B cell (primary cell): ENCODE data around the gene HARS2. TPM values are rescaled to one million over a fixed set of nuclear protein-coding genes. Genes with fewer than 3 reads are reported as not detected.

Source experiments
- ATAC-seq: fragments of 200-7000 bp; cut with Tn5 transposase; one replicate; pipeline ENCODE4 v1.10.0; 2021; ENCODE audit warnings: low read depth, mild to moderate bottlenecking, moderate number of reproducible peaks, moderate library complexity
- CTCF ChIA-PET: fragments of 350-600 bp; sonication (Branson Sonifier 250); formaldehyde crosslinking; loops from one replicate; lab custom pipeline; 2021; ENCODE audit warnings: antibody characterized with exemption, inconsistent platforms; lab: Charles Lee
- POLR2A ChIA-PET: fragments of 350-600 bp; sonication (Branson Sonifier 250); formaldehyde crosslinking; loops from one replicate; lab custom pipeline; 2021; ENCODE audit warnings: antibody characterized with exemption; lab: Charles Lee
- DNase-seq: peaks from one replicate; pipeline ENCODE4 v3.0.0; 2013
- H2AFZ ChIP-seq: 2 replicates; pipeline ENCODE4 v1.6.1; 2012; ENCODE audit warnings: mild to moderate bottlenecking, low read depth, low read length; ENCODE audit not compliant: insufficient read depth, poor library complexity, severe bottlenecking
- H3K27ac ChIP-seq, 2 donors: 1 replicate in 1 of 2; 2 replicates in 1 of 2; pipeline ENCODE4 v1.5.1; 2012 to 2013; ENCODE audit warnings: low read length in 2 of 2, mild to moderate bottlenecking in 2 of 2, moderate library complexity in 1 of 2
- H3K27me3 ChIP-seq, 4 experiments: fragments of 200-600 bp in 1 of 4; sonication (generic) in 1 of 4; replicated peaks in 1 of 4; 1 replicate in 2 of 4; 2 replicates in 2 of 4; pipeline versions ENCODE4 v1.6.1 to v1.7.0; 2013 to 2016; ENCODE audit warnings: low read length in 3 of 4, mild to moderate bottlenecking in 2 of 4, mixed read lengths in 1 of 4, moderate library complexity in 1 of 4; ENCODE audit not compliant: insufficient read depth in 4 of 4, control insufficient read depth in 3 of 4; ENCODE audit errors: control extremely low read depth in 1 of 4
- H3K36me3 ChIP-seq, 2 experiments: replicated peaks in 1 of 2; 1 replicate in 1 of 2; 2 replicates in 1 of 2; pipeline versions ENCODE4 v1.6.1 to v1.7.1; 2013; ENCODE audit warnings: low read length in 1 of 2; ENCODE audit not compliant: insufficient read depth in 2 of 2, control insufficient read depth in 1 of 2; ENCODE audit errors: control extremely low read depth in 1 of 2, extremely low read depth in 1 of 2
- H3K4me1 ChIP-seq, 2 donors: fragments of 200-600 bp in 1 of 2; sonication (generic) in 1 of 2; 1 replicate in 1 of 2; 2 replicates in 1 of 2; pipeline versions ENCODE4 v1.5.1 to v1.6.1; 2013 to 2017; ENCODE audit warnings: low read length in 2 of 2; ENCODE audit not compliant: control insufficient read depth in 2 of 2, insufficient read depth in 2 of 2
- H3K4me2 ChIP-seq: replicated peaks from 2 replicates; pipeline ENCODE3; 2012; ENCODE audit warnings: mild to moderate bottlenecking, low read depth, low read length; ENCODE audit not compliant: poor library complexity, severe bottlenecking
- H3K4me3 ChIP-seq, 5 experiments: fragments of 200-600 bp in 1 of 5; sonication (generic) in 1 of 5; 1 replicate in 3 of 5; 2 replicates in 2 of 5; pipeline versions ENCODE4 v1.5.1 to v1.7.0; 2011 to 2016; ENCODE audit warnings: low read length in 4 of 5, mild to moderate bottlenecking in 4 of 5, low read depth in 2 of 5, control low read depth in 1 of 5, moderate library complexity in 1 of 5; ENCODE audit not compliant: insufficient read depth in 1 of 5; ENCODE audit errors: control extremely low read depth in 1 of 5, extremely low read depth in 1 of 5
- H3K79me2 ChIP-seq: fragments of 200-600 bp; sonication (generic); one replicate; pipeline ENCODE4 v1.6.0; 2016; ENCODE audit warnings: low read length; ENCODE audit not compliant: control insufficient read depth, insufficient read depth
- H3K9ac ChIP-seq: fragments of 200-600 bp; sonication (generic); 2 replicates; pipeline ENCODE4 v1.6.1; 2017; ENCODE audit warnings: mild to moderate bottlenecking, low read length, moderate library complexity
- H3K9me3 ChIP-seq, 3 donors: one replicate each; pipeline versions ENCODE4 v1.6.1 to v1.7.1; 2013; ENCODE audit warnings: low read length in 2 of 3; ENCODE audit not compliant: control insufficient read depth in 2 of 3, insufficient read depth in 1 of 3; ENCODE audit errors: control extremely low read depth in 1 of 3
- H4K20me1 ChIP-seq: 2 replicates; pipeline ENCODE4 v1.6.0; 2012; ENCODE audit warnings: mild to moderate bottlenecking, low read length; ENCODE audit not compliant: insufficient read depth, control insufficient read depth, poor library complexity, severe bottlenecking
- H3K27ac Mint-ChIP-seq: one replicate; pipeline ENCODE4 v1.8.0; 2021; ENCODE audit warnings: mixed read lengths
- H3K27me3 Mint-ChIP-seq: one replicate; pipeline ENCODE4 v1.8.0; 2021; ENCODE audit warnings: mixed read lengths
- H3K4me1 Mint-ChIP-seq: one replicate; pipeline ENCODE4 v1.8.0; 2021; ENCODE audit warnings: mixed read lengths
- H3K4me3 Mint-ChIP-seq: one replicate; pipeline ENCODE4 v1.8.0; 2021; ENCODE audit warnings: mixed read lengths
- H3K9me3 Mint-ChIP-seq: one replicate; pipeline ENCODE4 v1.8.0; 2022; ENCODE audit warnings: mixed read lengths; ENCODE audit not compliant: insufficient read depth
- EZH2 ChIP-seq: IDR thresholded peaks from 2 replicates; pipeline ENCODE4 v1.6.1; 2012; ENCODE audit warnings: borderline replicate concordance, low read depth, mild to moderate bottlenecking, moderate library complexity, low read length; ENCODE audit not compliant: insufficient read depth, poor library complexity, severe bottlenecking
- WGBS: methylation state at CpG from one replicate; pipeline ENCODE4 v1.1.5; 2013; ENCODE audit warnings: missing lambda C conversion rate; ENCODE audit not compliant: insufficient coverage; 5-methylcytosine and 5-hydroxymethylcytosine counted together
- intact Hi-C: fragments of 100-400 bp; cut with micrococcal nuclease; formaldehyde crosslinking; loops from one replicate; pipeline ENCODE4 v1.10.0; 2022
- polyA minus RNA-seq: library from RNA; depleted of rRNA, polyadenylated mRNA; stranded (reverse); fragments of >200 nt; gene quantifications from 2 replicates; pipeline ENCODE4 v1.2.3, GENCODE V29; 2012
- polyA plus RNA-seq: library from polyadenylated mRNA; depleted of rRNA; stranded (reverse); fragments of >200 nt; gene quantifications from 2 replicates; pipeline ENCODE4 v1.2.3, GENCODE V29; 2012
- total RNA-seq, 2 donors: library from RNA; stranded (reverse); fragments of 120-200 nt in 1 of 2; gene quantifications; 1 replicate in 1 of 2; 2 replicates in 1 of 2; pipeline versions ENCODE4 v1.2.3 to v1.2.4, GENCODE V29; 2013 to 2022
- TF ChIP-seq, protein P1 (sequence below): fragments of 200-600 bp; IDR thresholded peaks from one replicate; pipeline ENCODE4 v1.8.0; 2022; ENCODE audit warnings: antibody characterized with exemption, mild to moderate bottlenecking

Gene HARS2, protein sequence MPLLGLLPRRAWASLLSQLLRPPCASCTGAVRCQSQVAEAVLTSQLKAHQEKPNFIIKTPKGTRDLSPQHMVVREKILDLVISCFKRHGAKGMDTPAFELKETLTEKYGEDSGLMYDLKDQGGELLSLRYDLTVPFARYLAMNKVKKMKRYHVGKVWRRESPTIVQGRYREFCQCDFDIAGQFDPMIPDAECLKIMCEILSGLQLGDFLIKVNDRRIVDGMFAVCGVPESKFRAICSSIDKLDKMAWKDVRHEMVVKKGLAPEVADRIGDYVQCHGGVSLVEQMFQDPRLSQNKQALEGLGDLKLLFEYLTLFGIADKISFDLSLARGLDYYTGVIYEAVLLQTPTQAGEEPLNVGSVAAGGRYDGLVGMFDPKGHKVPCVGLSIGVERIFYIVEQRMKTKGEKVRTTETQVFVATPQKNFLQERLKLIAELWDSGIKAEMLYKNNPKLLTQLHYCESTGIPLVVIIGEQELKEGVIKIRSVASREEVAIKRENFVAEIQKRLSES
- total RNA-seq: 65.1 and 68.0 TPM in 2 replicates
- total RNA-seq (2013): 37.9 TPM
- 27.3 and 38.0 TPM in 2 replicates for polyA plus RNA-seq
- polyA minus RNA-seq: 24.7 and 27.2 TPM in 2 replicates

- Mint-ChIP-seq H3K27ac (peak within 1 kb of the TSS; percentile 94), H3K4me3 (peak within 1 kb of the TSS; percentile 99), H3K4me1 (peaks cover 30% of the 10 kb centered on the region), H3K9me3 (no peaks in the 10 kb centered on the region), H3K27me3 (no peaks in the 10 kb centered on the region)
- H3K4me3 ChIP-seq: peak within 1 kb of the TSS; percentile 89 to 98 (median 97)
- under 1% methylated on average over 59 of the region's 61 CpGs for WGBS
- peaks cover 14 to 33% of the 10 kb centered on the region in 2 experiments for H3K36me3 ChIP-seq
- H3K27me3 ChIP-seq: no peaks in the 10 kb centered on the region
- H3K4me1 ChIP-seq: peaks cover 14% of the 10 kb centered on the region in 2 donors
- H3K9me3 ChIP-seq: no peaks in the 10 kb centered on the region
- peaks cover 58% of the 10 kb centered on the region for H3K79me2 ChIP-seq
- peak within 1 kb of the TSS; percentile 68 to 81 for H3K27ac ChIP-seq
- peak within 1 kb of the TSS; percentile 99 for H2AFZ ChIP-seq
- H4K20me1 ChIP-seq: no peaks in the 10 kb centered on the region
- CTCF ChIA-PET: interaction anchor here (1.0 to 2.2 kb wide), 6 partner anchors 11 to 339 kb away, joined by 3 to 7 read pairs (median 4); partner anchors contain the start of genes EIF4EBP3, IK and NDUFA2
- DNase-seq: peak; percentile 87
- intact Hi-C loops: loop anchor here (1.0 to 5.0 kb wide), 8 partner anchors 9 to 1416 kb away; partner anchors contain the start of genes ANKHD1, APBB3, IK and NDFIP1
- TF ChIP-seq, protein P1, sequence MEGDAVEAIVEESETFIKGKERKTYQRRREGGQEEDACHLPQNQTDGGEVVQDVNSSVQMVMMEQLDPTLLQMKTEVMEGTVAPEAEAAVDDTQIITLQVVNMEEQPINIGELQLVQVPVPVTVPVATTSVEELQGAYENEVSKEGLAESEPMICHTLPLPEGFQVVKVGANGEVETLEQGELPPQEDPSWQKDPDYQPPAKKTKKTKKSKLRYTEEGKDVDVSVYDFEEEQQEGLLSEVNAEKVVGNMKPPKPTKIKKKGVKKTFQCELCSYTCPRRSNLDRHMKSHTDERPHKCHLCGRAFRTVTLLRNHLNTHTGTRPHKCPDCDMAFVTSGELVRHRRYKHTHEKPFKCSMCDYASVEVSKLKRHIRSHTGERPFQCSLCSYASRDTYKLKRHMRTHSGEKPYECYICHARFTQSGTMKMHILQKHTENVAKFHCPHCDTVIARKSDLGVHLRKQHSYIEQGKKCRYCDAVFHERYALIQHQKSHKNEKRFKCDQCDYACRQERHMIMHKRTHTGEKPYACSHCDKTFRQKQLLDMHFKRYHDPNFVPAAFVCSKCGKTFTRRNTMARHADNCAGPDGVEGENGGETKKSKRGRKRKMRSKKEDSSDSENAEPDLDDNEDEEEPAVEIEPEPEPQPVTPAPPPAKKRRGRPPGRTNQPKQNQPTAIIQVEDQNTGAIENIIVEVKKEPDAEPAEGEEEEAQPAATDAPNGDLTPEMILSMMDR: no peak
- no peak for TF ChIP-seq EZH2
- H3K4me2 ChIP-seq: peak within 1 kb of the TSS; percentile 91
- POLR2A ChIA-PET: interaction anchor here (0.7 to 1.8 kb wide), 7 partner anchors 9 to 290 kb away, joined by 3 to 13 read pairs (median 4); partner anchors contain the start of genes ANKHD1, EIF4EBP3, IK and NDUFA2
- peak; percentile 97 for ATAC-seq
- peak within 1 kb of the TSS; percentile 89 for H3K9ac ChIP-seq
Observed at GRCh38 chr5:140690941-140691924, at the start of gene HARS2, which contains the start of gene HARS1. TSS of gene HARS2 (plus strand) at chr5:140691455. CDS start at chr5:140691649, 194 bp downstream. TSS of gene HARS1 (minus strand) at chr5:140691370. CDS start at chr5:140691304, 66 bp downstream.
